K562 (cell line): ENCODE data around the gene WDR83. TPM values are rescaled to one million over a fixed set of nuclear protein-coding genes. Genes with fewer than 3 reads are reported as not detected.

ENCODE experiments used
- ATF7 ChIP-seq: fragments of 450-650 bp; IDR thresholded peaks from 2 replicates; pipeline ENCODE4 v1.7.1; 2014; ENCODE audit warnings: mild to moderate bottlenecking, moderate library complexity
- CEBPG ChIP-seq, 3 experiments: fragments of 200-800 bp in 1 of 3; sonication (Bioruptor generic) in 1 of 3; sonication (generic) in 1 of 3; formaldehyde crosslinking in 1 of 3; IDR thresholded peaks in 2 of 3; conservative IDR thresholded peaks in 1 of 3; 2 replicates each; pipeline versions ENCODE4 v1.6.1 to v1.8.0; 2016 to 2022; ENCODE audit warnings: missing compliant biosample characterization in 2 of 3, missing genetic modification characterization in 2 of 3, mild to moderate bottlenecking in 1 of 3, missing genetic modification reagents in 1 of 3
- DMBX1 ChIP-seq: fragments of 250-450 bp; sonication (Bioruptor Pico); IDR thresholded peaks from 2 replicates; pipeline ENCODE4 v1.8.0; 2022; ENCODE audit warnings: inconsistent platforms, mild to moderate bottlenecking, moderate library complexity, borderline replicate concordance
- HNRNPL ChIP-seq: fragments of 200-400 bp; formaldehyde crosslinking; IDR thresholded peaks from 2 replicates; pipeline ENCODE4 v1.6.1; 2017; ENCODE audit warnings: low read depth, mild to moderate bottlenecking, low read length
- JUND ChIP-seq, 2 experiments: IDR thresholded peaks; 2 replicates in 1 of 2; 3 replicates in 1 of 2; pipeline ENCODE4 v1.6.1; 2011; ENCODE audit warnings: borderline replicate concordance in 2 of 2, low read depth in 2 of 2, low read length in 2 of 2, improper control_type of control experiment in 1 of 2, missing biosample characterization in 1 of 2, missing genetic modification characterization in 1 of 2, missing genetic modification reagents in 1 of 2
- NBN ChIP-seq: fragments of 450-650 bp; IDR thresholded peaks from 2 replicates; pipeline ENCODE4 v1.6.1; 2016; ENCODE audit warnings: low read depth, mild to moderate bottlenecking
- NR4A1 ChIP-seq, 2 experiments: fragments of 250-450 bp in 1 of 2; fragments of 450-650 bp in 1 of 2; sonication (Bioruptor Pico) in 1 of 2; IDR thresholded peaks; 2 replicates each; pipeline versions ENCODE4 v1.4.0 to v1.6.1; 2016 to 2020; ENCODE audit warnings: mild to moderate bottlenecking in 2 of 2, missing compliant biosample characterization in 1 of 2, missing genetic modification characterization in 1 of 2, moderate library complexity in 1 of 2
- SIRT6 ChIP-seq: IDR thresholded peaks from one replicate; pipeline ENCODE4 v1.6.1; 2012; ENCODE audit warnings: low read depth, mild to moderate bottlenecking, control low read depth, inconsistent platforms, low read length, moderate library complexity
- TEAD4 ChIP-seq, 2 experiments: sonication (generic) in 1 of 2; formaldehyde crosslinking in 1 of 2; IDR thresholded peaks; 2 replicates each; pipeline versions ENCODE4 v1.6.1 to v1.8.0; 2012 to 2022; ENCODE audit warnings: borderline replicate concordance in 1 of 2, inconsistent platforms in 1 of 2, low read length in 1 of 2, mild to moderate bottlenecking in 1 of 2, missing genetic modification reagents in 1 of 2
- ZNF165 ChIP-seq: fragments of 250-450 bp; sonication (Bioruptor Pico); IDR thresholded peaks from 2 replicates; pipeline ENCODE4 v1.4.0; 2020; ENCODE audit warnings: borderline replicate concordance
- polyA plus RNA-seq, 8 experiments: library from polyadenylated mRNA; depleted of rRNA in 4 of 8; stranded (reverse) in 5 of 8; unstranded in 3 of 8; fragments of >200 nt; fragmentation: Nextera tagmentation in 2 of 8; fragmentation: Illumina TruSeq in 1 of 8; extraction: Ambion mirVana in 2 of 8; extraction: Trizol in 1 of 8; gene quantifications; 2 replicates each; pipeline versions ENCODE4 v1.2.1 to v1.2.3, GENCODE V29; 2011 to 2014; ENCODE audit warnings: inconsistent platforms in 1 of 8, missing spikeins in 1 of 8
- total RNA-seq, 7 experiments: library from RNA; depleted of rRNA in 6 of 7; stranded (reverse); fragments of >200 nt in 6 of 7; fragmentation: Illumina TruSeq in 2 of 7; extraction: Trizol in 2 of 7; gene quantifications; 2 replicates each; pipeline versions ENCODE4 v1.2.1 to v1.2.3, GENCODE V29; 2011 to 2021; ENCODE audit warnings: low replicate concordance in 1 of 7
- TF ChIP-seq, protein P1 (sequence below): fragments of 200-800 bp; sonication (Bioruptor generic); IDR thresholded peaks from 2 replicates; pipeline ENCODE4 v1.6.1; 2016; ENCODE audit warnings: missing genetic modification characterization, missing compliant biosample characterization
- TF ChIP-seq, protein P2 (sequence below): sonication (generic); formaldehyde crosslinking; IDR thresholded peaks from 2 replicates; pipeline ENCODE4 v1.8.0; 2022; ENCODE audit warnings: mild to moderate bottlenecking, missing genetic modification reagents
- TF ChIP-seq, protein P3 (sequence below), 2 experiments: fragments of 450-650 bp in 1 of 2; sonication (generic) in 1 of 2; formaldehyde crosslinking in 1 of 2; IDR thresholded peaks in 1 of 2; conservative IDR thresholded peaks in 1 of 2; 2 replicates each; pipeline versions ENCODE4 v1.6.1 to v1.8.1; 2016 to 2023; ENCODE audit warnings: mild to moderate bottlenecking in 2 of 2, moderate library complexity in 2 of 2, inconsistent platforms in 1 of 2, missing genetic modification reagents in 1 of 2
- TF ChIP-seq, protein P4 (sequence below): fragments of 250-450 bp; sonication (Bioruptor Pico); IDR thresholded peaks from 2 replicates; pipeline ENCODE4 v1.4.0; 2020; ENCODE audit warnings: mild to moderate bottlenecking, moderate library complexity, borderline replicate concordance

WDR83 gene
- total and polyA plus RNA-seq, 9 of the 15 experiments (the other 6 are each of a cell fraction or from before 2014, with no cell fraction given), result 0.52 to 21.3 (median 4.2) TPM

DNA sequence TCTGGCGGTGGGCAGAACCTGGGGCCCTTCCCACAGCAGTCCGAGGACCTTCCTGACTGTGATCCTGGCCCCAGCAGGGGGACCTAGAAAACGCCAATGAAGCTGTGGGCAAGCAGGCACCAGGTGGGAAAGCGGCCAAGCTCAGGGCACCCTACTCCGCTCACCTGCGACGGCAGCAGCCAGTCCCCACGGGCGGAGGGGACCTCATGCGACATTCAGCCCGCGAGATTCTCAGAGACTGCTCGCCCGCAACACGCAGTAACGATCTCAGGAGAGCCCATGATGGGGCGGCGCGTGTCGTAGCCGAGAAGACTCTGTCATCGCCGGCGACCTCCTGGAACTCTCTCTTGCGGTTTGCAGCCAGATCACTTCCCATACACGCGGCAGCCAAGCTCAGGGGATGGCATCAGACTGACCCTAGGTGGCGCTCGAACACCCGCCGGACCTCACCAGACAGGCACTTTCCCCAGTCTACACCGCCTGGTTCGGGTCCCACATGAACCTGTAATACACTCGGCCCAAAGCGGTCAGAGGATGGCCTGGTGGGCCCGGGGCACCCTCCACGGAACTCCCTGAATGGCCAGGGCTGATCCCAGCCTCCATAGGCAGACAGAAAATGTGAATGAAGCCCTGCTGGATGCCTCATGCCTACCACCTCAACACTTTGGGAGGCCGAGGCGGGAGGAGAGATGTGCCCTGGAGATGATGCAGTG is 26.6 kb upstream of the WDR83 start (continued):
- TF ChIP-seq DMBX1 (CRISPR knock-in tag) (no peak), CEBPG (CRISPR knock-in tag; IDR thresholded peaks at IDR 0.05) (peak; percentile 34), CEBPG (tag; conservative IDR thresholded peaks at IDR 0.05 in 1 of 2, IDR thresholded peaks at IDR 0.05 in 1 of 2) (no peak), JUND (IDR thresholded peaks at IDR 0.05; ENCODE audit: borderline replicate concordance, low read depth, low read length) (peak; percentile 37; the same call in 1 of the 2 replicates), JUND (tag; IDR thresholded peaks at IDR 0.05; ENCODE audit: borderline replicate concordance, low read depth, low read length) (no peak), SIRT6 (no peak), TEAD4 (IDR thresholded peaks at IDR 0.05; ENCODE audit: low read length) (no peak), TEAD4 (CRISPR knock-in tag; IDR thresholded peaks at IDR 0.05; ENCODE audit: borderline replicate concordance) (no peak), NBN (0 out of 2 replicates have a peak, but pooled peaks have one; percentile 16), ATF7 (peak; percentile 19; the same call in 1 of the 2 replicates), ZNF165 (no peak), HNRNPL (no peak), NR4A1 (CRISPR knock-in tag; IDR thresholded peaks at IDR 0.05) (no peak), NR4A1 (tag; IDR thresholded peaks at IDR 0.05) (no peak)
- TF ChIP-seq, protein P1, sequence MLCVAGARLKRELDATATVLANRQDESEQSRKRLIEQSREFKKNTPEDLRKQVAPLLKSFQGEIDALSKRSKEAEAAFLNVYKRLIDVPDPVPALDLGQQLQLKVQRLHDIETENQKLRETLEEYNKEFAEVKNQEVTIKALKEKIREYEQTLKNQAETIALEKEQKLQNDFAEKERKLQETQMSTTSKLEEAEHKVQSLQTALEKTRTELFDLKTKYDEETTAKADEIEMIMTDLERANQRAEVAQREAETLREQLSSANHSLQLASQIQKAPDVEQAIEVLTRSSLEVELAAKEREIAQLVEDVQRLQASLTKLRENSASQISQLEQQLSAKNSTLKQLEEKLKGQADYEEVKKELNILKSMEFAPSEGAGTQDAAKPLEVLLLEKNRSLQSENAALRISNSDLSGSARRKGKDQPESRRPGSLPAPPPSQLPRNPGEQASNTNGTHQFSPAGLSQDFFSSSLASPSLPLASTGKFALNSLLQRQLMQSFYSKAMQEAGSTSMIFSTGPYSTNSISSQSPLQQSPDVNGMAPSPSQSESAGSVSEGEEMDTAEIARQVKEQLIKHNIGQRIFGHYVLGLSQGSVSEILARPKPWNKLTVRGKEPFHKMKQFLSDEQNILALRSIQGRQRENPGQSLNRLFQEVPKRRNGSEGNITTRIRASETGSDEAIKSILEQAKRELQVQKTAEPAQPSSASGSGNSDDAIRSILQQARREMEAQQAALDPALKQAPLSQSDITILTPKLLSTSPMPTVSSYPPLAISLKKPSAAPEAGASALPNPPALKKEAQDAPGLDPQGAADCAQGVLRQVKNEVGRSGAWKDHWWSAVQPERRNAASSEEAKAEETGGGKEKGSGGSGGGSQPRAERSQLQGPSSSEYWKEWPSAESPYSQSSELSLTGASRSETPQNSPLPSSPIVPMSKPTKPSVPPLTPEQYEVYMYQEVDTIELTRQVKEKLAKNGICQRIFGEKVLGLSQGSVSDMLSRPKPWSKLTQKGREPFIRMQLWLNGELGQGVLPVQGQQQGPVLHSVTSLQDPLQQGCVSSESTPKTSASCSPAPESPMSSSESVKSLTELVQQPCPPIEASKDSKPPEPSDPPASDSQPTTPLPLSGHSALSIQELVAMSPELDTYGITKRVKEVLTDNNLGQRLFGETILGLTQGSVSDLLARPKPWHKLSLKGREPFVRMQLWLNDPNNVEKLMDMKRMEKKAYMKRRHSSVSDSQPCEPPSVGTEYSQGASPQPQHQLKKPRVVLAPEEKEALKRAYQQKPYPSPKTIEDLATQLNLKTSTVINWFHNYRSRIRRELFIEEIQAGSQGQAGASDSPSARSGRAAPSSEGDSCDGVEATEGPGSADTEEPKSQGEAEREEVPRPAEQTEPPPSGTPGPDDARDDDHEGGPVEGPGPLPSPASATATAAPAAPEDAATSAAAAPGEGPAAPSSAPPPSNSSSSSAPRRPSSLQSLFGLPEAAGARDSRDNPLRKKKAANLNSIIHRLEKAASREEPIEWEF (CRISPR knock-in tag), result no peak
- TF ChIP-seq, protein P2, sequence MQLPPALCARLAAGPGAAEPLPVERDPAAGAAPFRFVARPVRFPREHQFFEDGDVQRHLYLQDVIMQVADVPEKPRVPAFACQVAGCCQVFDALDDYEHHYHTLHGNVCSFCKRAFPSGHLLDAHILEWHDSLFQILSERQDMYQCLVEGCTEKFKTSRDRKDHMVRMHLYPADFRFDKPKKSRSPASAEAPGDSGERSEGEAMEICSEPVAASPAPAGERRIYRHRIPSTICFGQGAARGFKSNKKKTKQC (CRISPR knock-in tag), result no peak
- TF ChIP-seq, protein P3, sequence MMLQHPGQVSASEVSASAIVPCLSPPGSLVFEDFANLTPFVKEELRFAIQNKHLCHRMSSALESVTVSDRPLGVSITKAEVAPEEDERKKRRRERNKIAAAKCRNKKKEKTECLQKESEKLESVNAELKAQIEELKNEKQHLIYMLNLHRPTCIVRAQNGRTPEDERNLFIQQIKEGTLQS (IDR thresholded peaks at IDR 0.05), result no peak
- TF ChIP-seq, protein P3 (CRISPR knock-in tag; conservative IDR thresholded peaks at IDR 0.05), result no peak
- TF ChIP-seq, protein P4, sequence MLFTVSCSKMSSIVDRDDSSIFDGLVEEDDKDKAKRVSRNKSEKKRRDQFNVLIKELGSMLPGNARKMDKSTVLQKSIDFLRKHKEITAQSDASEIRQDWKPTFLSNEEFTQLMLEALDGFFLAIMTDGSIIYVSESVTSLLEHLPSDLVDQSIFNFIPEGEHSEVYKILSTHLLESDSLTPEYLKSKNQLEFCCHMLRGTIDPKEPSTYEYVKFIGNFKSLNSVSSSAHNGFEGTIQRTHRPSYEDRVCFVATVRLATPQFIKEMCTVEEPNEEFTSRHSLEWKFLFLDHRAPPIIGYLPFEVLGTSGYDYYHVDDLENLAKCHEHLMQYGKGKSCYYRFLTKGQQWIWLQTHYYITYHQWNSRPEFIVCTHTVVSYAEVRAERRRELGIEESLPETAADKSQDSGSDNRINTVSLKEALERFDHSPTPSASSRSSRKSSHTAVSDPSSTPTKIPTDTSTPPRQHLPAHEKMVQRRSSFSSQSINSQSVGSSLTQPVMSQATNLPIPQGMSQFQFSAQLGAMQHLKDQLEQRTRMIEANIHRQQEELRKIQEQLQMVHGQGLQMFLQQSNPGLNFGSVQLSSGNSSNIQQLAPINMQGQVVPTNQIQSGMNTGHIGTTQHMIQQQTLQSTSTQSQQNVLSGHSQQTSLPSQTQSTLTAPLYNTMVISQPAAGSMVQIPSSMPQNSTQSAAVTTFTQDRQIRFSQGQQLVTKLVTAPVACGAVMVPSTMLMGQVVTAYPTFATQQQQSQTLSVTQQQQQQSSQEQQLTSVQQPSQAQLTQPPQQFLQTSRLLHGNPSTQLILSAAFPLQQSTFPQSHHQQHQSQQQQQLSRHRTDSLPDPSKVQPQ (CRISPR knock-in tag), result no peak
